GM19468 (cell line): ENCODE results near the gene PHF10.
"Not testable (repeated sequence)": the region's sequence is repeated elsewhere in the genome, so short reads cannot be mapped to it uniquely, and the experiment has no call there.

Experiments
- ATAC-seq: cut with Tn5 transposase; IDR thresholded peaks from one replicate; pipeline ENCODE4 v1.9.1; 2021; ENCODE audit warnings: mild to moderate bottlenecking, moderate library complexity, moderate number of reproducible peaks; ENCODE audit not compliant: unreplicated experiment; ENCODE audit errors: extremely low read depth

Gene PHF10

GRCh38 chr6:169723991-169724493 lies 258 bp downstream of the PHF10 start:
- no peak for ATAC-seq

DNA sequence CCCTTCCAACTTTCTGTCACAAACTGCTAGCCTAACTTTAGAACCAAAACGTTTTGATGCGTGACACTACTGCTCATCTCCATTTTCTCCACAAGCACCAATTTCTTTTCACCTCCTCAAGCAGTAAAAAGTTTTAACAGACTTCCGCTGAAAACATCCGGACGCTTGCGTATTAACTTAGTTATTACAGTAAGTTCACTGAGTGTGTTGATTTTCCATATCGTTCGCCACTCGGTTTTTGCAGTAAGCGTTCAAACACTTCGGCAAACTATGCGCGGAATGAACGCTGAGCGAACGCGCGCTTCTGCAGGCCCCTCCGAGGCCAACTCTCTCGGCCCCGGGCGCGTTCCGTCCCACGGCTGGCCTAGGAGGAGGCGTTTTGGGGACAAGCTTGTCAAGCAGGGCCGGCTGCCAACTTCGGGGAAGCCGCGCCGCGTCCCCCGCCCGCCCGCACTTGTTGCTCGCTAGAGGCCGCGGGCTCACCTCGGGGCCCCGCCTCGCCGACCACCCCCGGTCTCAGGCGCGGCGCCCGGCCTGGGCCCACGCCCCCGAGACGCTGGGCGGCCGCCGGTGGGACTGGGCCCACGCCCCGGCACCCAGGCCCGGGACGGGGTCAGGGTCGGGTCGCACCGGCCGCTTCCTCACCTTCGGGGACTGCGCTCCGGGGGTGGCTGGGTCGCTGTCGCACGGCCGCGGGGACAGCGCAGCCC lies 945 bp downstream of the PHF10 start:
- peak; percentile 9 for ATAC-seq

- no peak for ATAC-seq
These were observed 1.7 kb downstream of the PHF10 start for GRCh38 chr6:169722362-169723199.

DNA sequence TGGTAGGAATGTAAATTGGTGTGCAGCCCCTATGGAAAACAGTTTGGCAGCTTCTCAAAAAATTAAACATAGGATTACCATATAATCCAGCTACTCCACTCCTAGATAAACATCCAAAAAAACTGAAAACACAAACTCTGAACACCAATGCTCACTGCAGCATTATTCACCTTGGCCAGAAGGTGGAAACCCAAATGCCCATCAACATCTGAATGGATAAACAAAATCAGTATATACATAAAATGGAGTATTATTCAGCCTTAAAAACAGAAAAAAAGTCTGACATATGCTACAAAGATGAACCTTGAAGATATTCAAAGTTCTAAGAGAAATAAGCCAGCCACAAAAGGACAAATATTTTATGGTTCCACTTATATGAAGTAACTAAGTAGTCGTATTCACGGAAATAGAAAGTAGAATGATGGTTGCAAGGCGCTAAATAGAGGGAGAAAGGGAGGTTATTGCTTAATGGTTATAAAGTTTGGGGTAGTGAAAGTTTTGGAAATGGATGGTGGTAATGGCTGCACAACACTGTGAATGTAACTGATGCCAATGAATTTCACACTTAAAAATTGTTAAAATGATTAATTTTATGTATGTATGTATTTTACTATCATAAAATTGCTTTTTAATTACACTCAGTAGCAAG lies 4.0 kb downstream of the PHF10 start:
- ATAC-seq, result no peak

DNA sequence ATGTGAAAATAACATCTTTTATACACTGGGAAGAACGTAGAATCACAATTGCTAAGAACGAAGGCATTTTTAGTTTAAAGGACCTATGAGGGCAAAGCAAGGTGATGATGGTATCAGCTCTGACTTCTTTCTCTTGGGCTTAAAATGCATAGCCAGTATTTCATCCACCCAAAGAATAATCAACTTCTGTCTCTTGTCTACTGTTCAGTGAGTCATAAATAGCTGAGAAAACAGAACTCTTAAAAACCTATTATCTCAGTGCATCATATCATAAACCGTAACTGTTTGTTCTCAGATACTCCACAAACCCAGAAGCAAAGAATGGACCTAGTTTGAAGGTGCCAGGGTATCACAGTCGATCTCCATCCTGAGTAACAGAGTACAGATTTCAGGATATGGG lies 5.2 kb downstream of the PHF10 start:
- ATAC-seq, result no peak

DNA sequence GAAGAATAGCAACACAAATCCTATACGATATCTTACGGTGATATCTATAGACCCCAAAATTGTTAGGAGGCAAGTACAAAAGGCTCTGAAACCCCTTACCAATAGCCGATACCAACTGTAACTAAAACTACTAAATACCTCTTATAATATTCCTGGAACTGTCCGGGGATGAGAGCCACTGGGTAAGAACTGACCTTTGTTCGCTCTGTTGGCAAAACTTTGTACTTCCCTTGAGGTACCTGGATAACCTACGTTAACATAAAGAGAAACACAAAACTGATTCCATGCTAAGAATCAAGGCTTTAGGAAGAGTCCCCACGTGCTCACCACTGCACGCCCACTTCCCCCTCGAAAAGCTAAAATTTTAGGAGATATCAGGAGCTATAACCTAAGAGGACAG lies 9.7 kb downstream of the PHF10 start:
- no peak for ATAC-seq

DNA sequence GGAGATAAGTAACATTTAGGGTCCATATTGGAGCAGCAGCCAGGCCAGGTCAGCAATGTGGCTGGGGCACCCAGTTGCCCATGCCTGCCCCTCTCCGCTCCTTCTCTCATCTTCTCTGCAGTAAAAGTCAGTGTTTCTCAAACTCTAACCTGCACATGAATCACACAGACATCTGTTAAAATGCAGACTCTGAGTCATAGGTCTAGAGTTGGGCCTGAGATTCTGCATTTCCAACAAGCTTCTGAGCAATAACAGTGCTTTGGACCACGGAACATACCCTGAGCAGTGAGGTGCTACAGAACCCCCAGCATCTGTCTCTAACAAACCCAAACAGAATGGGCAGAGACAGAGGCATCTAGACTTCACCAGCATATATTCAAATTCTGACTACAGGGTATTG lies 10.1 kb downstream of the PHF10 start:
- no peak for ATAC-seq

GRCh38 chr6:169710009-169710408 lies 14.3 kb downstream of the PHF10 start:
- ATAC-seq, result no peak

- ATAC-seq, result no peak
These were observed 15.0 kb downstream of the PHF10 start for GRCh38 chr6:169709293-169709692.

DNA sequence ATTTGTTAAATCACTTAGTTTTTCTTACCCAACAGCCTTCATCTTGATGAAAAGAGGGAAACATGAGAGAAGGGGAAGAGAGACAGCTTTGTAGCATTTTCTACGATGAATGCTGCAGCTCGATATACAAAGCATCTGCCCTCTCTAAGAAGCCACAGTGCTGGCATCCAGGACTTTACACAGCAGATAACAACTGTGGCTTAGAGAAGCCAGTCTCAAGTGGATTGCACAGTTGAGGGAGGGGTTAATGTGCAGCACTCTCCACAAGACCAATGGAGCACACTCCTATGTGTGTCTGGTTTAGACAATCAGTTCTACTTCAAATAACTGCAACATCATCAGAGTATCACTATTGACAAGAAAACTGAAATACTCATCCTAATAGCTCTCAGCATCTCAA lies 16.5 kb downstream of the PHF10 start:
- ATAC-seq, result no peak

GRCh38 chr6:169702840-169703246 lies 21.5 kb downstream of the PHF10 start:
- no peak for ATAC-seq

- ATAC-seq, result peak; percentile 97
These were observed 22.1 kb downstream of the PHF10 start, which contains the start of the genes C6orf120 and WDR27 for GRCh38 chr6:169701954-169702839. C6orf120 (plus strand) TSS chr6:169702126; CDS start chr6:169702460, 334 bp downstream. WDR27 (minus strand) TSS chr6:169702029; CDS start chr6:169689005, 13,024 bp downstream.

DNA sequence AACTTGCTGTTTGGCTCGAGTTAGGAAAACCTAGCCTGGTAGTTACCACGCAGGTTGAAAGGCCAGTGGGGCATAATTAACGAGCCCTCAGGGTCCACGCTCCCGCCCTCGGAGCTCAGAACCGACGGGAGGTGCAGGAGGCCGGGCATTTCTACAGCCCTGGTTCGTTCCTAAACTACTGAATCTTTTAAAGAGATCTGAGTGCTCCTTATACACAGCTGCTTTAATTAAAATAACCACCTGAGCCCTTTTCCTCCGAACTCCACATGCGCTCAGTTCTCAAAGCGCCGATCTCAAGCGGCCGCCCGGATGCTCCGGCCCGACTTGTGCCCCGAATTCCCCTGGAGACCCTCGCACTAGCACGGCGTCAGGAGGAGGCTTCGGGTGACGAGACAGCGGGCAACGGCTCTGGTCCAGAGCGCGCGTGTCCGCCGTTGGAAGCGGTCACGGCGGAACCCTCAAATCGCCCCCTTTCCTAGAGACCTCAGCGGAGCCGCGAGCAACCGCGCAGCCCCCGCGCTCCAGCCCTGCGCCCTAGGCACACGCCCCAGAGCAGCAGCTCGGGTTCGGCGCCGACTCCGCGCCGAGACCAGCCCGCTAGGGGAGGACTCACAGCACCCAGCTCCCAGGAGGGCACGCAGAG lies 22.9 kb downstream of the PHF10 start:
- ATAC-seq, result no peak

- ATAC-seq, result no peak
These were observed 24.0 kb downstream of the PHF10 start for GRCh38 chr6:169700296-169700695.

- ATAC-seq, result not testable (repeated sequence)
These were observed 27.2 kb downstream of the PHF10 start for GRCh38 chr6:169697115-169697514.

DNA sequence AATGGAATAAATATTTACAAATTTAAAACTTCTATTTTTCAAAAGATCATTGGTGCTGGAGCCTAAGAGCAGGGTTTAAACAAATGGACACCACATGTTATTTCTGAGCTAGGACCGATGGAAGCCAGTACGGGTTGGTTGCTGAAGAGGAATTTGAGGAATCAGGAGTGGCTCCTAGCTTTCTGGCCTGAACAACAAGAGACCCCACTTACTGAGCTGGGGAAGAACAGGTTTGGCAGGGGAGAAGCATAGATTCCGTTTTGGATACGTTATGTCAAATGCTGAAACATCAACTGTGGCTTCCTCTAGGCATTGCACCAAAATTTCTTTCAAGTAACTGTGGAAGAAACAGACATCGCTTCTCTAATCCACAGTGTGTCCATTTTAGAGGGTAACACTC lies 29.2 kb downstream of the PHF10 start:
- no peak for ATAC-seq

GRCh38 chr6:169692516-169692915 lies 31.8 kb downstream of the PHF10 start:
- no peak for ATAC-seq

DNA sequence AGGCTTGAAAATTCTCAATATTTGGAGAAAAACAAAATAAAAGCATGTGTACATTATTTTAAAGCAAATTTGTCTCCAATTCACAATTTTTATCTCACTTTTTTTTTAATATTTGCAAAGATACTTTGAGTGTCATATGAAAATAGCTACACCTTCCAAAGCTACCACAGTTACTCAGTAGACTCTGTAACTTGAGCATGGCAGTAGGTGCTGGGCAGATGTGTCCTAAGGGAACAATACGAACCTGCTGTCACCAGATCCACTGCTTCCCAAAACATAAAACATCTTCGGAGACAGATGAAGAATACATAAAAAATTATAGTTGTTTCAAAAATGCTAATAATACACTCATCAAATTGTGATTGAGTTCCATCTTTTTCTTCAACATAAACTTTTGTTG lies 33.0 kb downstream of the PHF10 start:
- no peak for ATAC-seq

DNA sequence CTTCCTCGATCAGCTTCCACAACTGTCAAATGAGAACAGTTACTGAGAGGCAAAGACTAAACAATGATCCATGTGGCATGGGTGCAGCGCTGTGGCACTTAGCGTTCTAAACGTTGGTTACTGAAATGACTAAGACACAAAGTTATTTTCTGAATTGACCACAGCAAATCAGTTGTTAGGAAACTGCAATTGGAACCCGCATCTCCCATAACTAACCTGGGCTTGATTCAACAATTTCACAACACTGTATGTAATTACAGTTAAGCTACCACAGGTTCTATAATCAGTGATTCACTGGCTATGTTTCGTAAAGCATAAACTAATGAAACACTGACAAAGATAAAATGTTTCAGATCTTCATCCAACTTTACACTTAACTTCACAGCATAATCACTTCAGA lies 35.0 kb downstream of the PHF10 start:
- ATAC-seq, result no peak
